M059J (cell line): ENCODE measurements around the gene ZMYND8. TPM values are rescaled to one million over a fixed set of nuclear protein-coding genes. Genes with fewer than 3 reads are reported as not detected.
"Not testable (repeated sequence)": the region's sequence is repeated elsewhere in the genome, so short reads cannot be mapped to it uniquely, and the experiment has no call there.

Source experiments
- DNase-seq: peaks from one replicate; pipeline ENCODE4 v3.0.0-alpha.2; 2012; ENCODE audit warnings: low read depth
- total RNA-seq: library from RNA; depleted of rRNA; stranded (reverse); fragments of >200 nt; shearing (Covaris generic); gene quantifications from 2 replicates; pipeline ENCODE4 v1.2.3, GENCODE V29; 2014

Gene ZMYND8
- total RNA-seq, 1 experiment from 2014 or later = 49.6 TPM

GRCh38 chr20:47370850-47371782 lies 14.6 kb upstream of the ZMYND8 start:
- peak; percentile 85 for DNase-seq

- no peak for DNase-seq
Measured at GRCh38 chr20:47370214-47370613, 13.7 kb upstream of the ZMYND8 start.

- DNase-seq = no peak
Measured at GRCh38 chr20:47368301-47368700, 11.8 kb upstream of the ZMYND8 start.

GRCh38 chr20:47366301-47366700 lies 9.8 kb upstream of the ZMYND8 start:
- not testable (repeated sequence) for DNase-seq

- no peak for DNase-seq
Measured at GRCh38 chr20:47365023-47365764, 8.7 kb upstream of the ZMYND8 start.

- no peak for DNase-seq
Measured at GRCh38 chr20:47362361-47363219, 6.1 kb upstream of the ZMYND8 start.

GRCh38 chr20:47361057-47361915 lies 4.8 kb upstream of the ZMYND8 start:
- no peak for DNase-seq

GRCh38 chr20:47360297-47361056 lies 4.0 kb upstream of the ZMYND8 start:
- DNase-seq = peak; percentile 99

- DNase-seq = no peak
Measured at GRCh38 chr20:47359530-47360296, 3.2 kb upstream of the ZMYND8 start.

- peak; percentile 99 for DNase-seq
Measured at GRCh38 chr20:47358672-47359529, 2.4 kb upstream of the ZMYND8 start.

GRCh38 chr20:47358039-47358671 lies 1.7 kb upstream of the ZMYND8 start:
- DNase-seq = no peak

GRCh38 chr20:47357296-47358038 lies 968 bp upstream of the ZMYND8 start:
- peak; percentile 100 for DNase-seq

GRCh38 chr20:47356220-47356525 lies 326 bp downstream of the ZMYND8 start:
- DNase-seq = no peak

GRCh38 chr20:47355489-47356219 lies 845 bp downstream of the ZMYND8 start:
- peak; percentile 50 for DNase-seq

GRCh38 chr20:47354714-47355488 lies 1.6 kb downstream of the ZMYND8 start:
- DNase-seq = peak; percentile 82

- no peak for DNase-seq
Measured at GRCh38 chr20:47354464-47354713, 2.1 kb downstream of the ZMYND8 start.
